GM21576 (cell line): ENCODE measurements around the gene UBAC2.

ENCODE experiments used
- ATAC-seq: cut with Tn5 transposase; IDR thresholded peaks from one replicate; pipeline ENCODE4 v1.9.1; 2021; ENCODE audit warnings: mild to moderate bottlenecking, moderate library complexity; ENCODE audit not compliant: unreplicated experiment

Gene UBAC2

DNA sequence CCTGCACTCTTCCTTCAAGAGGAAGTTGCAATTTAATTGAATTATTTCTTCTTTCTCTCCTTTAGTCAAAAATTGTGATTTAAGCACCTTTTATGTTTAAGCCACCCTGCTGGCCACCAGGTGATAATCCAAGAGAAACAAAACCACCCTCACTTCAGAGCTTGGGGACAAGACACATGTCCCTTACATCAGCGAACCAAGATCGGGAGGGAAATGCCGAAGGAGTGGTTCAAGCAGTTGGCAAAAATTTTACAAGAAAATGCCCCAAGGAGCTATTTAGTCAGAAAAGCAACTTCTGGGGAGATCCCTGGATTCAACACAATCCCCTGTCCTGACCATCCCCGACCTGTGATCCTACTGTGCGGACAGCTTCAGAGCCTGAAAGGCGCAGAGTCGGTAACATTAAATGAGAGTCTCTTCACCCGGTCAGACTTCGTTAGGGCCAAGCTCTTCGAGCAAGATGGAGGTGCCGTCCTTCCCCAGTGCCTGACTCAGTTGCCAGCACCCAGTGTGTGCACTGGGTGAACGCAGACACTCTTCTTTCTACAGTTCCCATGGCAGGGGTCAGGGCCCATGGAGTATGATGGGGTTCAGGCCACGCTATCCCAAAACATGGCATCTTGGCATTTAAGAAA, 222.0 kb downstream of the UBAC2 start:
- no peak for ATAC-seq

- peak; percentile 71 for ATAC-seq
Measured at GRCh38 chr13:99425485-99426341, 225.1 kb downstream of the UBAC2 start.

GRCh38 chr13:99426426-99426825, 225.8 kb downstream of the UBAC2 start:
- no peak for ATAC-seq

- no peak for ATAC-seq
Measured at GRCh38 chr13:99429670-99430069, 229.0 kb downstream of the UBAC2 start.

DNA sequence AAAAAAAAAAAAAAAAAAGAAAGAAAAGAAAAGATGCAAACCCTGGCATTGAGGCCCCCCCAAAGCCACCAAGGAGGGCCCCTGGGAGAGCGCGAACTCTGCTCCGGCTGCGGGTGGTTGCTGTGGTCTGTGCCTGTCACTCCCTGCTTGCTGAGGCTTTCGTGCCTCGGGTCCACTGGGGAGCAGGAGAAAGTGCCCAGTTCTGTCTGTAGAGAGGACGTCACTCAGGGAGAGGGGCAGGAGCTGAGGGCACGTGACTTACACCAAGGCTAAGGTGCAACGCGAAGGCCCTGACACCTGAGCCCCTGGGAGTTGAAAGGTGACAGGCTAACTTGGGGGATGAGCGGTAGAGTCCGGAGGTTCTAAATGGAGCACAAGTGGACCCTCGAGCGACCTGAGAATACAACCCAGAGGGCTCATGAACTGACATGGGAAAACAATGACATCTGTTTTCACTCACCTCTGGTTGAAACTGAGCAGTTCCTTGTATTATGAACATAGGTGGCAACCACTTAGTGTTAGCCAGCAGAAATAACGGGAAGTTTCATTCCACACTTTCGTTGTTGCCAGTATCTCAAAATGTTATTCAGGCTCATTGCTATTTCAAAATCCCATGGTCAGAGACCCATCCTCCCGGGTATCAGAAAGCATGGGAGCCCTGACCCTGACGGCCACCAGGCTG, 231.4 kb downstream of the UBAC2 start:
- ATAC-seq = peak; percentile 28

DNA sequence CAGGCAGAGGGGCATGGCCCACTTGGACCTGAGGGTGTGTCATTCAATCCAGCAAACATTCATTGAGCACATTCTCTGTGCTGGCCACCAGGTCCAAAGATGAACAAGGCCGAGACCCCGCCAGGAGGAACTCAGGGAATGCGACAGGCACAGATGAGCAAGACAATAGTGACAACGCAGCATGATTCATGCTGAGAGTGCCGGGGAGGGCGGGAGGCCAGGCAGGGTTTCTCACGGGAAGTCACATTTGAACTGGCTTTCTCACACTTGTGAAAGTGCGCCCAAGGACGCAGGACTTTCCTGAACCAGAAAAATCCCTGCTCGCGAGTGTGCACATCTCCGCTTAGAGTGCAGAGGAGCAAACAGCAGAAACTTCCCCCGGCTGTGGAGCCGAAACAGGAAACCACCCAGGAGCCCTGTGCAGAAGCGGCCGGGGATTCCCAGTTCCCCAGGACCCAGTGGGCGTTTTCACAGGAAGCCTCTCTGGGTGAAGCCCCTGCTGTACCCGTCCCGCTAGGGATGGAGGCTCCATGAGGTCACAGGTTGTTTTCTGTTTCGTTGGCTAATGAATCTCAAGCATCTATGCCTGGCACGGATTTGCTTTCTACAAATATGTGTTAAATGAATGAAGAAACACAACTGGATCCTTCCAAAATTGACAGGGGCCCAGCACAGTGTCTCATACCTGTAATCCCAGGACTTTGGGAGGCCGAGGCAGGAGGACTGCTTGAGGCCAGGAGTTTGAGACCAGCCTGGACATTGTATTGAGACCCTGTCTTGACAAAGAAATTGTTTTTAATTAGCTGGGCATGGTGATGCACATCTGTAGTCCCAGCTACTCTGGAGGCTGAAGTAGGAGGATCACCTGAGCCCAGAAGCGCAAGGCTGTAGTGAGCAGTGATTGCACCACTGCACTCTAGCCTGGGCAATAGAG, 232.2 kb downstream of the UBAC2 start:
- peak; percentile 42 for ATAC-seq

GRCh38 chr13:99433543-99434075, 233.0 kb downstream of the UBAC2 start:
- ATAC-seq = no peak

DNA sequence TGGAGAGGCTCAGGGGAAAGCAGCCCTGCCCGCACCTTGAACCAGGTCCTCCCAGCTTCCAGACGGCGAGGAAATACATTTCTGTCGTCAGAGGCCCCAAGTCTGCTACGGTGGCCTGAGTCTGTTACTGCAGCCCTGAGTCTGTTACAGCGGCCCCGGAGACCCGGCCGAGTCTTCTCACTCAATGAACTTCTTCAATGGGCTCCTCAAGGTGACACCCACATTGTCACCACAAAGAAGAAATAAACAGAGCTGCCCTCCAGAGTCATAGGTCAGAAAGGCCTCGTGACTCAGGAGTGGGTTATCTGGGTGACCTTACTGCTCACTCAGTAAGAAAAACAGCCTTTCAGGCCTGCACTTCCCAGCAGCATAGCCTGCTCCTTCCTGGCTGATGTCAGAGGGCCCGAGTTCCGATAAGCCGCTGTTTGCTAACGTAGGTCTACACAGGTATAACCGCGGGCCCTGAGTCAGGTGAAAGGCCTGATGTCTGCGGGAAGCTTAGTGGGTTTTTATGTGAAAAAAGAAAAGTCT, 233.7 kb downstream of the UBAC2 start:
- peak; percentile 29 for ATAC-seq

- no peak for ATAC-seq
Measured at GRCh38 chr13:99435116-99435515, 234.5 kb downstream of the UBAC2 start.

DNA sequence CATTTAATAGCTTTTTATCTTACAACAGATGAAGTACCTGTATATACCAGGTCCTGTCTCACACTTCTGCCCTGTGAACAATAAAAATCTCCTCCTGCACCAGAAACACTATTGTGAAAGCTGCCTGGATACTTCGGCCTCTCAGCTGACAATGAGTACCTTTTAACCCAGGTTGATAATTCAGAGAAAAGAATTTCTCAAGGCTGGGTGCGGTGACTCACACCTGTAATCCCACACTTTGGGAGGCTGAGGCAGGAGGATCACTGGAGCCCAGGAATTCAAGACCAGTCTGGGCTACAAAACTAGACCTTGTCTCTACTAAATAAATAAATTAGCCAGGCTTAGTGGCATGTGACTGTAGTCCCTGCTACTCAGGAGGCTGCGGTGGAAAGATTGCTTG, 235.3 kb downstream of the UBAC2 start:
- ATAC-seq = no peak
